ENCODE measurements around the gene FKBP5. TPM values are rescaled to one million over a fixed set of nuclear protein-coding genes. Genes with fewer than 3 reads are reported as not detected.
A peak's percentile ranks its signal among the peaks of the same experiment; 100 is the strongest.

The FKBP5 gene
- total RNA-seq, 4 donors from 2014 or later, result 65.0 to 273 (median 103) TPM

- H3K4me3 ChIP-seq, result no peak overlapping the region
- intact Hi-C loops (cut with DNase I), result no loop called here
- WGBS, 2 donors, result 89% methylated on average over 3 of the region's 3 CpGs
- H3K4me1 ChIP-seq, result peaks cover 6 to 34% (median 11%) of the 10 kb centered on the region in 3 donors
- no peak for DNase-seq
- peaks cover 20 to 93% (median 33%) of the 10 kb centered on the region in 3 donors for H3K36me3 ChIP-seq
- no peak for TF ChIP-seq POLR2A (IDR thresholded peaks at IDR 0.05)
- TF ChIP-seq, protein P1, sequence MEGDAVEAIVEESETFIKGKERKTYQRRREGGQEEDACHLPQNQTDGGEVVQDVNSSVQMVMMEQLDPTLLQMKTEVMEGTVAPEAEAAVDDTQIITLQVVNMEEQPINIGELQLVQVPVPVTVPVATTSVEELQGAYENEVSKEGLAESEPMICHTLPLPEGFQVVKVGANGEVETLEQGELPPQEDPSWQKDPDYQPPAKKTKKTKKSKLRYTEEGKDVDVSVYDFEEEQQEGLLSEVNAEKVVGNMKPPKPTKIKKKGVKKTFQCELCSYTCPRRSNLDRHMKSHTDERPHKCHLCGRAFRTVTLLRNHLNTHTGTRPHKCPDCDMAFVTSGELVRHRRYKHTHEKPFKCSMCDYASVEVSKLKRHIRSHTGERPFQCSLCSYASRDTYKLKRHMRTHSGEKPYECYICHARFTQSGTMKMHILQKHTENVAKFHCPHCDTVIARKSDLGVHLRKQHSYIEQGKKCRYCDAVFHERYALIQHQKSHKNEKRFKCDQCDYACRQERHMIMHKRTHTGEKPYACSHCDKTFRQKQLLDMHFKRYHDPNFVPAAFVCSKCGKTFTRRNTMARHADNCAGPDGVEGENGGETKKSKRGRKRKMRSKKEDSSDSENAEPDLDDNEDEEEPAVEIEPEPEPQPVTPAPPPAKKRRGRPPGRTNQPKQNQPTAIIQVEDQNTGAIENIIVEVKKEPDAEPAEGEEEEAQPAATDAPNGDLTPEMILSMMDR (IDR thresholded peaks at IDR 0.05), result no peak
- H3K27me3 ChIP-seq, result no peaks in the 10 kb centered on the region
- no peaks in the 10 kb centered on the region for H3K9me3 ChIP-seq
- peak overlapping the region in 2 of 4 donors; percentile 11 to 50 for H3K27ac ChIP-seq
Measured at GRCh38 chr6:35610830-35611229, 77.9 kb downstream of the FKBP5 start.

DNA sequence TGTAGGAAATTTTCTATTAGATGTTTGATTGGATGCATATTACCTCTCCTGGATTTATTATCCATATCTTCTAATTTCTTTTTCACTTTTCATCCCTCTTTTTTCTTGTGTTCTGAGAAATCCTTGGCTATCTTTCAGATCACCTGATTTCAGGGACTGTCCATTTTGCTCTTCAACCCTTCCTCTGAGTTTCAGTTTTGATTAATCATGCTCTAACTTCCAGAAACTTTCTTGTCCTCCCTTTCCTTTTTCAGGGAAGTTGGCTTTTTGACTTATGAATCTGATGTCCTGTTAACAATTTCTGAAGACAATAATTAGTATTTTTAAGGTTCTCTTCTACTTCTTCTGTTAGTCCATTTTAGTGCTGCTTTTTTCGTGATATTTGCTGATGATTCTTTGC, 79.1 kb downstream of the FKBP5 start:
- H3K36me3 ChIP-seq, result peaks cover 20 to 91% (median 30%) of the 10 kb centered on the region in 3 donors

DNA sequence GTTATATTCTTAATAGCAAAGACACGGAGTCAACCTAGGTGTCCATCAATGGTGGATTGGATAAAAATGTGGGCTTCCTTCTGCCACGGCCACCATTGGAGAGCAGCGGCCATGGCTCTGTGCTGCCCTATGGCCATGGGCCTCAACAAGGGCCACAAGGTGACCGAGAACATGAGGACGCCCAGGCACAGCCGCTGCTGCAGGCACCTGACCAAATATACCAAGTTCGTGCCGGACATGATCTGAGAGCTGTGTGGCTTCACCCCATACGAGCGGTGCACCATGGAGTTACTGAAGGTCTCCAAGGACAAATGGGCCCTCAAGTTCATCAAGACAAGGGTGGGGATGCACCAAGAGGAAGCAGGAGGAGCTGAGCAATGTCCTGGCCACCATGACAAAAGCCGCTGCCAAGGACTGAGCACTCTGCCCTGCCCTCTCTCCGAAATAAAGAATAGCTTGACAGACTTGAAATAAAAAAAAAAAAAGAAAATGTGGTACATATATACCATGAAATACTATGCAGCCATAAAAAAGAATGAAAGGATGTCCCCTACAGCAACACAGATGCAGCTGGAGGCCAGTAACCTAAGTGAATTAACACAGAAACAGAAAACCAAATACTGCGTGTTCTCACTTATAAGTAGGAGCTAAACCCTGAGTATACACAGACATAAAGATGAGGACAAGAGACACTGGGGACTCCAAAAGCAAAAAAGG, 81.0 kb downstream of the FKBP5 start:
- Histone ChIP-seq H3K27ac (peak overlapping the region in 2 of 4 donors; percentile 75 to 96), H3K36me3 (peaks cover 16 to 76% (median 17%) of the 10 kb centered on the region in 3 donors), H3K4me3 (no peak overlapping the region), H3K4me1 (peaks cover 17 to 62% (median 35%) of the 10 kb centered on the region in 3 donors), H3K27me3 (no peaks in the 10 kb centered on the region), H3K9me3 (no peaks in the 10 kb centered on the region)
- TF ChIP-seq, protein P1 (IDR thresholded peaks at IDR 0.05), result no peak
- no peak for TF ChIP-seq POLR2A (IDR thresholded peaks at IDR 0.05)
- intact Hi-C loops (cut with DNase I), result no loop called here
- no peak for DNase-seq
- WGBS, 2 donors, result 77 to 88% methylated on average over 8 to 13 of the region's 13 CpGs

More for the DNA sequence above, 79.1 kb downstream of the FKBP5 start:
- no peak for DNase-seq
- H3K27ac ChIP-seq, result peak overlapping the region in 2 of 4 donors; percentile 11 to 96
- H3K27me3 ChIP-seq, result no peaks in the 10 kb centered on the region
- H3K4me1 ChIP-seq, result peaks cover 7 to 43% (median 19%) of the 10 kb centered on the region in 3 donors
- WGBS, 2 donors, result 91 to 100% methylated on average over 1 of the region's 1 CpG
- no peak overlapping the region for H3K4me3 ChIP-seq
- intact Hi-C loops (cut with DNase I), result no loop called here
- TF ChIP-seq, protein P1 (IDR thresholded peaks at IDR 0.05), result no peak
- TF ChIP-seq POLR2A (IDR thresholded peaks at IDR 0.05), result no peak
- no peaks in the 10 kb centered on the region for H3K9me3 ChIP-seq

DNA sequence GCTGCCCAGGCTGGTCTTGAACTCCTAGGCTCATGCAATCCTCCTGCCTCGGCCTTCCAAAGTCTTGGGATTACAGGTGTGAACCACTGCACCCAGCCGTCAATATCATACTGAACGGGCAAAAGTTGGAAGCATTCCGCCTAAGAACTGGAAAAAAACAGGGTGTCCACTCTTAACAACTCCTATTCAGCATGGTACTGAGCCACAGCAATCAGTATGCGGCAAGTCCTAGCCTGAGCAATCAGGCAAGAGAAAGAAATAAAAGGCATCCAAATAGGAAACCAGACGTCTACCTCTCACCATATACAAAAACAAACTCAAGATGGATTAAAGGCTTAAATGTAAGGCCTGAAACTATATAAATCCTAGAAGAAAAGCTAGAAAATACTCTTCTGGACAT, 83.1 kb downstream of the FKBP5 start:
- Histone ChIP-seq H3K4me1 (peaks cover 27 to 82% (median 51%) of the 10 kb centered on the region in 3 donors), H3K36me3 (peaks cover 0 to 55% (median 5%) of the 10 kb centered on the region in 3 donors), H3K27me3 (no peaks in the 10 kb centered on the region), H3K4me3 (no peak overlapping the region), H3K9me3 (no peaks in the 10 kb centered on the region), H3K27ac (peak overlapping the region; percentile 72 to 96 (median 84))
- intact Hi-C loops (cut with DNase I), result no loop called here
- WGBS, 2 donors, result 46 to 58% methylated on average over 5 to 6 of the region's 6 CpGs
- TF ChIP-seq, protein P1 (IDR thresholded peaks at IDR 0.05), result no peak
- TF ChIP-seq POLR2A (IDR thresholded peaks at IDR 0.05), result no peak
- DNase-seq, result no peak

All from esophagus squamous epithelium (tissue), 5 donors.